ENCODE results near the gene MYO15A.

Gene MYO15A

DNA sequence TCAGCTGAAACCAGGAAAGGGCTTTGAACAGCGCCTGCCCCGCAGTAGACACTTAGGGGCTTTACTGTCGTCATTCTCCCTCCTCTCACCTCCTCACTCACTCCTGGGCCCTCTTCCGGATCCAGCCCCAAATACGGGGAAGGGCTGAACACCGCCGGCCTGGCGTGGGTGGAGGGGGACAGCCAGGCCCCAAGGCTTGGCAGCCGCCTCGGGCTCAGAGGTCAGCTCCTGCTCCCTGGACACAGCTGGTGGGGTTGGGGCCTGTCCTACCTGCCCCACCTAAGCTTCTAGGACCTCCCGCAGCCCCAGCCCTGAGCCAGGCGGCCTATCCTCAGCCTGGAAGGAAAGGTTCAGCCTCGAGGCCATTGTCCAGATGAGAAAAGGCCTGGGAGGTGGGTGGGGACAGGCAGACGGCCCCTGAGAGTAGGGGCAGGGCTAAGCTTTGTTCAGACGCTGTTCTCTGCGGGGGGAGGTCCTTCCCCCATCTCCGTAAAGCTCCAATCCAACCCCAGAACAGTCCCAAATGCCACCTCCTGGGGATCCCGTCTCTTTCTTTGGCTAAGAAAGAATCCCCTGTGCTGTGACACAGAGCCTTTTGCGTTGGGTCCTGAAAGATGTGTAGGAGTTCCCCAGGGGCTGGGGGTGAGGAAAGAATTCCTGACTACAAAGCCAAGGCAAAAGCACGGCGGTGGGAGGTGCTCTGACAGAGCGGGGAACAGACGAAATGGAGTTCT is 116.0 kb downstream of the MYO15A start:
- no peak for DNase-seq

DNA sequence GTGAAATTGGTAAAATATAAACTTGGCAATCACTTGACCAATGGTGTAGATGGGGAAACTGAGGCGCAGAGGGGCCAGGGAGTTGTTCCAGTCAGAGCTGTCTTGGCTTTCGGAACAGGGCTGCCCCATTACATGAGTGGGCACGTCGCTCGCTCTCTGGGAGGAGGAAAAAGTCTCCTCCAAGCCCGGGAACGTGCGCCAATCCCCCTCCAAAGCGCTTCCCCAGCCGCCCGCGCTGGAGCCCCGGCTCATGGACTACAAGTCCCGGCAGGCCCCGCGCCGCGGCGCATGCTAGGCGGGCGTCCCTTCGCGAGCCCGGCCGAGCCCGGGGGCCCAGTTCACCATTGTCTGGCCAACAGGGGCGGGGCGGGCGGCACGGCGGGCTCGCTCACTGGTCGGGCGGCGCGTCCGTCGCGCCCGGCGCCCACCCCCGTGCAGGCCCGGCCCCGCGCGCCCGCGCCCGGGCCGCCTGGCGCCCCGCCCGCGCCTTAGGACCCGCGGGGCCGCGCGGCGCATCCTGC is 116.6 kb downstream of the MYO15A start, which contains the start of gene LLGL1:
LLGL1 (plus strand) TSS at position 515 of the 521 bp plus-strand sequence. CDS start 48 bp downstream, outside the sequence.
- DNase-seq, result peak; percentile 92 to 96

DNA sequence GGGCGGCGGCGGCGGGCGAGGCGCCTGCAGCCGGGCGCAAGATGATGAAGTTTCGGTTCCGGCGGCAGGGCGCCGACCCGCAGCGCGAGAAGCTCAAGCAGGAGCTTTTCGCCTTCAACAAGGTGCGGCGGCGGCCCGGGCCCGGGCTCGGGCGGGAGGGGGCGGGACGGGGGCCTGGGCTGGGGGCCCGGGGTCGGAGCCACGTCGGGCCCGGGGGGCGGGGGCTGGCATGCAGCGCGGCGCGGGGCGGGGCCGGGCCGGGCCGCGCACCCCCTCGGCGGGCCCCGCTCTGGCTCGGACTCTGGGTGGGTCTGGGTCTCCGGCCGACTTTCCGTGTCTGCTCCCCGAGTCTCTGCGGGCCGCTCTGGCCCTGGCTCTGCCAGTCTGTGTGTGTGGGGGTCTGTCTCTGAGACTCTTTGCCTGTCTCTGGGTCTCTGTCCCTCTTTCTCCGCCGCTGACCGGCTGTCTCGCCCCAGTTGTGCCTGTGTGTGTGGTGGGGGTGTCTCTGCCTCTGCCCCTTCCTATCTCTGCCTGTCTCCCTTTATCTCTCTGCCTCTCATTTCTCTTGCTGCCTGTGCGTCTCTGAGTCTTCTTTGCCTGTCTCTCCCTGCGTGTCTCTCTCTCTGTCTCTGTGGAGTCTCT is 117.2 kb downstream of the MYO15A start:
- DNase-seq, result peak in 1 of 2 experiments; percentile 52

DNA sequence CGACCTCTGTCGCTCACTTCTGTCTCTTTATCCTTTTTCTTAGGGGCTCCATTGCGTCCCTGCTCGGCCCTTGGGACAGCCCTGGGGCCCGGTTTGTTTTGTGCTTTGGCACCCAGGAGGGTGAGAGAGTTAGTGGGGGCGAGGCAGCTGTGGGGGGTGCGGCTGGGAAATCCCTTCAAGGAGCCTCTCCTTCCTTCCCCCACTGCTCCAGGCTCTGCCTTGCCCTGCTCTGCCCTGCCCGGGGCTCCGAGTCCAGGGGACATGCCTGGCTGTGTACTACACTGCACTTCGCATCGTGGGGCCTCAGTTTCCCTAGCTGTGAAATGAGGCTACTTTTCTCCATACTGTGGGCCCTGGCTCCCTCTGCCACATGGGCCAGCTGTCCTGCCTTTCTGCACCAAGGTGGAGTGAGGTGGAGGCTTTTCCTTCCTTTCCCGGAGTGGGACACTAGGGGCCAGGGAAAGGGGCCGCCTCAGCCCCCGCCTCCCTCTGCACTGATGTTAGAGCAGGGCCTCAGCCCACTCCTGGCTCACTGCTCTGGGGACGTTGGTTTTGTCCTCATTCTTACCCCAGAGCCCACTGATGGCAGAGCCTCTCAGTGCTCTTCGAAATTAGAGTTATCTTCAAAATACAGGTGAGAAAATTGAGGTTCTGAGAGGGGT is 117.9 kb downstream of the MYO15A start:
- DNase-seq, result no peak

DNA sequence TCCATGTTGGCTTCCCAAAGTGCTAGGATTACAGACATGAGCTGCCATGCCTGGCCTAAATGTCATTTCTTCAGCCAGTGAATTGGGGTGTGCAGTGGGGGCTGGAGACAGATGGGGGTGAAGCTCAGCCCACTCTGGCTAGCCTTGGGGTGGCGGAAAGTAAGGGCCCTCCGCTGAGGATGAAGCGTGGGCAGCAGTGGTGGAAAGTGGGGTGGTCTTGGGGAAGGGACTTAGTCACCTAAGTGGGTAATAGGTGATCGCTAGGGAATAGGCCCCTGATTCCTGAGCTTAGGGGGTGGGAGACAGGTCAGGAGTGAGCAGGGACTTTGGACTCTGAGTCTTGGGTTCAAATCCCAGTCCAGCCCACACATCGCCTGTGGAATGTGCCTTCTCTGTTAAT is 119.1 kb downstream of the MYO15A start:
- DNase-seq, result no peak

DNA sequence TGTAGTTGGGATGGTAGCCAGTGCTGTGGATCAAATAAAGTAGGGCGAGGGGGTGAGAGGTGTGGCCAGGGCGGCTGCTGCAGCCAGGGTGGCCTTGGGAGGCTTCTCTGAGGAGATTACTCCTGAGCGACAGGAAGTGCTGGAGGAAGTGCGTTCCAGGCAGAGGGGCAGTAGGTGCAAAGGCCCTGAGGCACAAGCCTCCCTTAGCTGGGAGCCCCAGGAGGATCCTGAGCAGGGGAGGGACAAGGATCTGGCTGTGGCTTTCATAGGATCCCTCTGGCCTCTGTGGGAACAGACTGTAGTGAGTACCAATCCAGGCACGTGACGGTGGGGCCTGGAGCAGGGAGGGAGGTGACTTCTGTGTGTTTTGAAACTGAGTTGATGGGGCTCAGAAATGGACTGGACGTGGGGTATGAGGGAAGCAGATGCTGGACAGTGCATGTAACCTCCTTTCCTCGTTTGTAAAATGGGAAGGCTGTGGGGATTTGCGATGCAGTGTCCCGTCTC is 119.7 kb downstream of the MYO15A start:
- DNase-seq, result no peak

DNA sequence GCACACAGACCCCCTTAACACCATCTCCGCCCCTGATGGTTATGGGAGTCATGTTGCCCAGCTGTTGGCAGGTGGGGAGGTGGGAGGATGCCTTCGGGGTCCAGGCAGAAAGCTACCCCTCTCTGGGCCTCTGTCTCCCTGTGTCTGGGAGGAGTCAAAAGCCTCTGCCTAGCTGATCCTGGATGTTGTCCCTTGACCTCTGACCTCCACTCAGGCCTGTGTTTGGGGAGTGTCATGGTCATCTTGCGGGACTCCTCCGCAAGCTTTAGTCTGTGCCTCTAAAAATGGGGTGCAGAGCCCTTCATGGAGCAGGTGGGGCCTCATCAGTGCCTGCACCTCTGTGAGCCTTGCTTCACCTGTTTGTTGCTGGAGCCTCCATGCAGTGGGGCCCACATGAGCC is 120.7 kb downstream of the MYO15A start:
- no peak for DNase-seq
